Stimulated activated naive B cell treated with anti-CD40 and anti-IgM and Interleukin-4, amounts not matched to agents 10 μg/mL and 1 μg/mL and 100 μg/mL, for 72 hours (primary cell): Measurements from ENCODE around the gene SLC23A1.
"Not testable (repeated sequence)": the region's sequence is repeated elsewhere in the genome, so short reads cannot be mapped to it uniquely, and the experiment has no call there.

Experiments used
- ATAC-seq, 2 donors: fragments of 150-1000 bp; cut with Tn5 transposase; replicated peaks; 2 replicates each; pipeline ENCODE4 v1.10.0; 2021; ENCODE audit warnings: moderate library complexity in 1 of 2
- DNase-seq: peaks from one replicate; pipeline ENCODE4 v3.0.0; 2021
- H3K27ac Mint-ChIP-seq: one replicate; pipeline ENCODE4 v1.8.0; 2022; ENCODE audit warnings: mild to moderate bottlenecking, mixed read lengths
- H3K27me3 Mint-ChIP-seq, 2 donors: one replicate each; pipeline ENCODE4 v1.8.0; 2022; ENCODE audit warnings: mixed read lengths in 2 of 2
- H3K36me3 Mint-ChIP-seq, 2 donors: one replicate each; pipeline ENCODE4 v1.8.0; 2022; ENCODE audit warnings: mixed read lengths in 2 of 2, mild to moderate bottlenecking in 1 of 2
- H3K4me1 Mint-ChIP-seq, 2 donors: one replicate each; pipeline ENCODE4 v1.8.0; 2022; ENCODE audit warnings: mixed read lengths in 2 of 2, mild to moderate bottlenecking in 1 of 2
- H3K4me3 Mint-ChIP-seq, 2 donors: one replicate each; pipeline ENCODE4 v1.8.0; 2022; ENCODE audit warnings: mild to moderate bottlenecking in 2 of 2, mixed read lengths in 2 of 2, moderate library complexity in 1 of 2
- H3K9me3 Mint-ChIP-seq, 2 donors: one replicate each; pipeline ENCODE4 v1.8.0; 2022; ENCODE audit warnings: mixed read lengths in 2 of 2, mild to moderate bottlenecking in 1 of 2

SLC23A1 gene

DNA sequence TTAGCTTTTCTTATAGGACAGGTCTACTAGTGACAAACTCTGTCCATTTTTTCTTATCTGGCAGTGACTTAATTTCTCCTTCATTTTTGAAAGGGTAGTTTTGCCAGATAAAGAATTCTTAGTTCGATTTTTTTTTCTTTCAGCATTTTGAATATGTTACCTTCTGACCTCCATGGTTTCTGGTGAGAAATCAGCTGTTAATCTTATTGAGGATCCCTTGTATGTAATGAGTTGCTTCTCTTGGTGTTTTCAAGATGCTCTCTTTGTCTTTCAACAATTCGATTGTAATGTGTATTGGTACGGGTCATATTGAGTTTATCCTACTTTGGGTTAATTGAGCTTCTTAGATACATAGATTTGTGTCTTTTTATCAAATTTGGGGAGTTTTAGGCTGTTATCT is 28.9 kb downstream of the SLC23A1 start:
- peaks cover 6 to 18% of the 10 kb centered on the region in 2 donors for H3K36me3 Mint-ChIP-seq
- H3K4me1 Mint-ChIP-seq, result peaks cover 16 to 34% of the 10 kb centered on the region in 2 donors
- ATAC-seq, result no peak
- H3K27me3 Mint-ChIP-seq, result no peaks in the 10 kb centered on the region
- H3K27ac Mint-ChIP-seq, result no peak overlapping the region
- DNase-seq, result no peak
- H3K9me3 Mint-ChIP-seq, result peaks cover 0 to 2% of the 10 kb centered on the region in 2 donors
- H3K4me3 Mint-ChIP-seq, result no peak overlapping the region

DNA sequence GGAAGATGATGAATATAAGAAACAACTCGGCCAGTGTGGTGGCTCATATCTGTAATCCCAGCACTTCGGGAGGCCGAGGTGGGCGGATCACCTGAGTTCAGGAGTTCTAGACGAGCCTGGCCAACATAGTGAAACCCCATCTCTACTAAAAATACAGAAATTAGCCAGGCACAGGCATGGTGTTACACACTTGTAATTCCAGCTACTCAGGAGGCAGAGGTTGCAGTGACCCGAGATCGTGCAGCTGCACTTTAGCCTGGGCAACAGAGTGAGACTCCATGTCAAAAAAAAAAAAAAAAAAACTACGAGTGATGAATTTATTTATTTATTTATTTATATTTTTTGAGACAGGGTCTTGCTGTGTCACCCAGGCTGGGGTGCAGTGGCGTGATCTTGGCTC is 35.2 kb downstream of the SLC23A1 start:
- Mint-ChIP-seq H3K4me3 (peak overlapping the region in 1 of 2 donors; percentile 25), H3K36me3 (peaks cover 7 to 19% of the 10 kb centered on the region in 2 donors), H3K4me1 (peaks cover 13 to 47% of the 10 kb centered on the region in 2 donors)
- not testable (repeated sequence) for ATAC-seq, DNase-seq, H3K27ac Mint-ChIP-seq, H3K9me3 Mint-ChIP-seq, H3K27me3 Mint-ChIP-seq

DNA sequence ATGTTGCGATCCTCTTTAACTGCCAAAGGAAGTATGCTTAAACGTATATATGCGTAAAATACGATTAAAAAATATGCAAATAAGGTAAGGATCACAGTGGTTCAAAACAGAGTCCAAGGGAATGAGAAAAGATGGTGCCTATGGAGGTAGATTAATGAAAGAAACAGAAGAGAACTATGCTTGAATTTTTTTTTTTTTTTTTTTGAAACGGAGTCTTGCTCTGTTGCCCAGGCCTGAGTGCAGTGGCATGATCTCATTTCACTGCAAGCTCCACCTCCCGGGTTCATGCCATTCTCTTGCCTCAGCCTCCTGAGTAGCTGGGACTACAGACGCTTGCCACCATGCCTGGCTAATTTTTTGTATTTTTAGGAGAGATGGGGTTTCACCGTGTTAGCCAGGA is 37.7 kb downstream of the SLC23A1 start:
- not testable (repeated sequence) for DNase-seq, H3K9me3 Mint-ChIP-seq, H3K4me3 Mint-ChIP-seq, ATAC-seq, H3K27me3 Mint-ChIP-seq
- H3K27ac Mint-ChIP-seq, result peak overlapping the region; percentile 51
- H3K36me3 Mint-ChIP-seq, result peaks cover 7 to 24% of the 10 kb centered on the region in 2 donors
- peaks cover 23 to 50% of the 10 kb centered on the region in 2 donors for H3K4me1 Mint-ChIP-seq

DNA sequence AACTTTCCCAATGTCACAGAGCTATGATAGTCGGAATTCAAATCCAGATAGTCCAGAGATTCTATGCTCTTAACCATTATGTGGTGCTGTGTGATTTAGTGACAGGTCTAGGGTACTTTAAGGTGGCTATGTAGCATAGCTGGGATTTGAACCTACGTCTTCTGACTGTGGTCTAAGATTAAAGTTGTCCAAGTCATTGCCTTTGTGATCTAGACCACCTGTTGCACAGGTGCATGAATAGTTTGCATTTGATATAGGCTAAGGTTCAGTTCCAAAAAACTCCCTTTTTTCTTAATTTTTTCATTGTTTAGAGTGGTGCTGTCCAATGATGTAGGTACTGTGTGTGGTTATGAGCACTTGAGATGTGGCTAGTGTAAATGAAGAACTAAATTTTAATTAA is 38.9 kb downstream of the SLC23A1 start:
- peaks cover 23 to 46% of the 10 kb centered on the region in 2 donors for H3K4me1 Mint-ChIP-seq
- no peaks in the 10 kb centered on the region for H3K9me3 Mint-ChIP-seq

DNA sequence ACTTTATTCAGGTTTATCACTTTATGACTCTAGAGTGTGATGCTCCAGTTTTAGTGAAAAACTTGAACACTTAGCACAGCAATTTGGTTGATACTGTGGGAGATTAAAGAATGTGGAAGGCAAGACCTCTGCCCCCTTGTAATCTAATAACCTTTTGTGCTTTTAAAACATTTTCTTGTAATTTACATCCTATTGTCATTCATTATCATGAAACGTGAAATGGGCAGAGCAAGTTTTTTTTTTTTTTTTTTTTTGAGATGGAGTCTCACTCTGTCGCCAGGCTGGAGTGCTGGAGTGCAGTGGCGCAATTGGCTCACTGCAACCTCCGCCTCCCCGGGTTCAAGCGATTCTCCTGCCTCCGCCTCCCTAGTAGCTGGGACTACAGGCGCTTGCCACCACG is 39.6 kb downstream of the SLC23A1 start:
- no peaks in the 10 kb centered on the region for H3K27me3 Mint-ChIP-seq
- H3K27ac Mint-ChIP-seq, result peak overlapping the region; percentile 99
- peaks cover 23 to 46% of the 10 kb centered on the region in 2 donors for H3K4me1 Mint-ChIP-seq
- H3K4me3 Mint-ChIP-seq, result peak overlapping the region; percentile 95 to 98
- DNase-seq, result no peak
- H3K36me3 Mint-ChIP-seq, result peaks cover 5 to 20% of the 10 kb centered on the region in 2 donors
- no peak for ATAC-seq
- no peaks in the 10 kb centered on the region for H3K9me3 Mint-ChIP-seq

More for the DNA sequence above, 38.9 kb downstream of the SLC23A1 start:
- H3K36me3 Mint-ChIP-seq, result peaks cover 7 to 24% of the 10 kb centered on the region in 2 donors
- no peak overlapping the region for H3K27ac Mint-ChIP-seq
- H3K4me3 Mint-ChIP-seq, result no peak overlapping the region
- ATAC-seq (no peak), DNase-seq (no peak)
- no peaks in the 10 kb centered on the region for H3K27me3 Mint-ChIP-seq

DNA sequence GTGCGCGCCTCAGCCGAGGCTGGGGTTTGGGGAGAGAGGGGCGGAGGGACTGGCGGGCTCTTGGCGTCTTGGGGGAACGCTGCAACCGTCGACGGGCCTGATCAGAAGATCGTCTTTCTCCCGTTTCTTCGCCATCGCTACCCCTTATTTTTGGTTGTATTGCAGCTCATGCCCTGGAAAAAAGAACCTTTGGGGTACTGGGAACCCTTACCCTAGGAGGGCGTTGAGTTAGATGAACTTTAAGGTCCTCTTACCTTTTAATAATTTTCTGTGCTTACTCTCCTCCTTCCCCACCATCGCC is 40.7 kb downstream of the SLC23A1 start:
- peak in 1 of 2 donors; percentile 74 for ATAC-seq
- no peaks in the 10 kb centered on the region for H3K9me3 Mint-ChIP-seq
- peak overlapping the region; percentile 99 for H3K27ac Mint-ChIP-seq
- peaks cover 5 to 20% of the 10 kb centered on the region in 2 donors for H3K36me3 Mint-ChIP-seq
- no peaks in the 10 kb centered on the region for H3K27me3 Mint-ChIP-seq
- DNase-seq, result no peak
- H3K4me1 Mint-ChIP-seq, result peaks cover 23 to 46% of the 10 kb centered on the region in 2 donors
- H3K4me3 Mint-ChIP-seq, result peak overlapping the region; percentile 95 to 98

DNA sequence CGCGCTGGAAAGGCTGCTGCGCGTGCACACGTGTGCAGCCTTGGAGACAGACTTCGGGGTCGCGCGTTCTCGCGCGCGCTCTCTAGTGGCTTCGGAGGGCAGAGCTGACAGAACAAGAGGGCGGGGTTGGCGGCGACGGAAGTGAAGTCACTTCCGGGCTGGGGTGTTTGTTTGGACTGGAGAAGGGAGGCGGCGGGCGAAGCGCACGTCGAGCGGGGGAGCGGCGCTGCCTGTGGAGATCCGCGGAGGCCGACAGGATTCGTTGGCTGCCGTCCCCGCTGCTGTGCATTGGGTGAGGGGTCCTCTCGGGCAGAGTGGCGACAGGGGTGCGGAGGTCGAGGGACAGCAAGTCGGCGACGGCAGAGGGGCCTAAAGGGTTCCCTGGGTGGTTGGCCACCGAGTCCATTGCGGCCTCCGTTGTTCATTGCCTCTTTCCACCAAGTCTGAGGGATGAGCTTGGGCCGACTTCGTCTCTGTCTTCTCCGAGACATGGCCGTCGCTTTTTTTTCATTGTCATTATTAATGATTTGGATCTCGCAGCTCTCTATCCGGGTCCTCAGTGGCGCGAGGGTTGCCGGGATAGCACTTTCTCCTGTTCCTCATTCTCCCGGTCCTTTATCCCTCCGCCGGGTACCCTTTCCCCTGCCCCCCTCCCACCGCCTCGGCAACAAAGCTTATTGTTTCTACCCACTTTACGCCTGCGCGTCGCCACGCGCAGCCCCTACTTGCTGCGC is 41.2 kb downstream of the SLC23A1 start, which contains the start of gene PAIP2:
PAIP2 (plus strand) TSS at position 166 of the 734 bp plus-strand sequence. CDS start 21,931 bp downstream, outside the sequence.
- Mint-ChIP-seq H3K36me3 (peaks cover 4 to 18% of the 10 kb centered on the region in 2 donors), H3K4me1 (peaks cover 23 to 45% of the 10 kb centered on the region in 2 donors), H3K9me3 (no peaks in the 10 kb centered on the region), H3K27me3 (no peaks in the 10 kb centered on the region), H3K4me3 (peak within 1 kb of the TSS; percentile 95 to 98), H3K27ac (peak within 1 kb of the TSS; percentile 99)
- ATAC-seq, result peak; percentile 88 to 91
- peak; percentile 95 for DNase-seq

DNA sequence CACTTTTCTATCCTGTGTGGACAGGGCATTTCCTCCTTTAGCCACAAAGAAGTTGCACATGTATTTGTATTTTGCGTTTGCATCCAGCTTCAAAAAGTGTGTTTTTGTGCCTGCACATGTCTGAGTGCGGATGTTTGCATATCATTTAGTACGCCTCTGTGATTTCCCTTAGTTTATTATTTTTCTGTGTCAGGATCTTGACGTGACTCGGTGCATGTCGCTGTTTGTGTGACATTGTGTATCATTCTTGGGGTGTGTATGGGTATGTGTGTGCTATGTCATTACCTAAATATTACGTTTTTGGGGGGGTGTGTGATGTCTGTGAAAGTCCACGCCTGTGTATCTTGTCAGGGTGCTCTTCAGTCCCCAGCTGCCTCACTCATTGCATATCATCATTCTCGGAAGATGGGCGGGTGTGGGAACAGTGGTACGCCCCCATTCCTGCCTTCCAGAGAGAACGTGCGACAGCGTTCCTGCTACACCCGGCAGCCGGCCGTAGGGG is 41.9 kb downstream of the SLC23A1 start:
- Mint-ChIP-seq H3K36me3 (peaks cover 2 to 16% of the 10 kb centered on the region in 2 donors), H3K4me3 (peak overlapping the region; percentile 95 to 98), H3K27me3 (no peaks in the 10 kb centered on the region), H3K4me1 (peaks cover 25 to 48% of the 10 kb centered on the region in 2 donors), H3K27ac (peak overlapping the region; percentile 99), H3K9me3 (no peaks in the 10 kb centered on the region)
- ATAC-seq (peak in 1 of 2 donors; percentile 35), DNase-seq (no peak)

DNA sequence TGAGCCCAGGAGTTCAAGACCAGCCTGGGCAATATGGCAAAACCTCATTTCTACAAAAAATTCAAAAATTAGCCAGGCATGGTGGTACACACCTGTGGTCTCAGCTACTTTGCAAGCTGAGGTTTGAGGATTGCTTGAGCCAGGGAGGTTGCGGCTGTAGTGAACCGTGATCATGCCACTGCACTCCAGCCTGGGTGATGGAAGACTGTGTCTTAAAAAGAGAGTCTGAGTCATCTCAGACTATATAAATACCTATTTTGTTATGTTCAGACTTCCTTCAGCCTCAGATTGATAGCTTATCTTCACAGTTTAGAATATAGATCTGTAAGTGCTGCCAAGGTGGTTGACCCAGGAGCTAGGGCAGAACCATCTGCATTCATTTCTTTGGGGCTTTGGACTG is 43.0 kb downstream of the SLC23A1 start:
- Mint-ChIP-seq H3K4me1 (peaks cover 24 to 50% of the 10 kb centered on the region in 2 donors), H3K27ac (no peak overlapping the region), H3K27me3 (no peaks in the 10 kb centered on the region), H3K4me3 (no peak overlapping the region), H3K9me3 (no peaks in the 10 kb centered on the region), H3K36me3 (peaks cover 0 to 12% of the 10 kb centered on the region in 2 donors)
- ATAC-seq (no peak), DNase-seq (no peak)

DNA sequence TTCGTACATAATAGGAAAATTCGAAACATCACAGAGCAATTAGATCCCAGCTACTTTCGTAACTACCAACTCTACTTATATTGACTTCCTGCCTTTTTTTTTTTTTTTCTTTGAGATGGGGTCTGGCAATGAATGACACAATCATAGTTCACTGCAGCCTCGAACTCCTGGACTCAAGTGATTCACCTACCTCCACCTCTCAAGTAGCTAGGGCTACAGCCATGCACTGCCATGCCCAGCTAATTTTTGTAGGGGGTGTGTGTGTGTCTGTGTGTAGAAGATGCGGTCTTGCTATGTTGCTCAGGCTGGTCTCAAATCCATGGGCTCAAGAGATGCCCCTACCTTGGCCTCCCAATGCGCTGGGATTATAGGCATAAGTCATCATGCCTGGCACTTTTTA is 47.3 kb downstream of the SLC23A1 start:
- H3K27ac Mint-ChIP-seq, result peak overlapping the region; percentile 79
- no peak overlapping the region for H3K4me3 Mint-ChIP-seq
- H3K27me3 Mint-ChIP-seq, result no peaks in the 10 kb centered on the region
- H3K4me1 Mint-ChIP-seq, result peaks cover 7 to 14% of the 10 kb centered on the region in 2 donors
- H3K36me3 Mint-ChIP-seq, result peaks cover 8 to 23% of the 10 kb centered on the region in 2 donors
- no peaks in the 10 kb centered on the region for H3K9me3 Mint-ChIP-seq
- DNase-seq, result no peak
- peak in 1 of 2 donors; percentile 14 for ATAC-seq
